Left ventricle myocardium inferior (tissue), 1 donor: ENCODE data around the gene C1orf56. TPM values are rescaled to one million over a fixed set of nuclear protein-coding genes. Genes with fewer than 3 reads are reported as not detected.

ENCODE experiments used
- DNase-seq: peaks from one replicate; pipeline ENCODE4 v3.0.0-alpha.2; 2020
- H3K27ac ChIP-seq: fragments of 200-600 bp; replicated peaks from 2 replicates; pipeline ENCODE4 v1.8.0; 2021
- H3K27me3 ChIP-seq: fragments of 200-600 bp; 2 replicates; pipeline ENCODE4 v1.8.0; 2021; ENCODE audit warnings: low read depth
- H3K36me3 ChIP-seq: fragments of 200-600 bp; 2 replicates; pipeline ENCODE4 v1.8.0; 2021
- H3K4me1 ChIP-seq: fragments of 200-600 bp; 2 replicates; pipeline ENCODE4 v1.8.0; 2021
- H3K4me3 ChIP-seq: fragments of 200-600 bp; 2 replicates; pipeline ENCODE4 v1.8.0; 2021; ENCODE audit warnings: mild to moderate bottlenecking, moderate library complexity
- H3K9me3 ChIP-seq: fragments of 200-600 bp; replicated peaks from 2 replicates; pipeline ENCODE4 v1.8.0; 2021
- intact Hi-C: fragments of 100-400 bp; cut with micrococcal nuclease; formaldehyde crosslinking; loops from one replicate; pipeline ENCODE4 v1.11.0; 2022
- total RNA-seq: library from RNA; stranded (reverse); fragmentation: NEBNext Ultra II Directional; extraction: Animal tissue kit (Norgen Biotek cat#: 25700); gene quantifications from one replicate; pipeline ENCODE4 v1.2.1, GENCODE V29; 2021
- TF ChIP-seq, protein P1 (sequence below): fragments of 200-600 bp; IDR thresholded peaks from 2 replicates; pipeline ENCODE4 v1.8.0; 2021; ENCODE audit warnings: antibody characterized with exemption, mild to moderate bottlenecking, borderline replicate concordance
- donor health status: DM: no; HTN: yes; CAD: no; lungs with severe emphysema.

The C1orf56 gene
- total RNA-seq, 1 donor from 2014 or later, result 7.1 TPM

- Histone ChIP-seq H3K27me3 (no peaks in the 10 kb centered on the region), H3K36me3 (peaks cover 31% of the 10 kb centered on the region), H3K27ac (no peak overlapping the region), H3K4me1 (peaks cover 29% of the 10 kb centered on the region), H3K4me3 (no peak overlapping the region), H3K9me3 (no peaks in the 10 kb centered on the region)
- no peak for DNase-seq
- intact Hi-C loops, result no loop called here
- TF ChIP-seq, protein P1, sequence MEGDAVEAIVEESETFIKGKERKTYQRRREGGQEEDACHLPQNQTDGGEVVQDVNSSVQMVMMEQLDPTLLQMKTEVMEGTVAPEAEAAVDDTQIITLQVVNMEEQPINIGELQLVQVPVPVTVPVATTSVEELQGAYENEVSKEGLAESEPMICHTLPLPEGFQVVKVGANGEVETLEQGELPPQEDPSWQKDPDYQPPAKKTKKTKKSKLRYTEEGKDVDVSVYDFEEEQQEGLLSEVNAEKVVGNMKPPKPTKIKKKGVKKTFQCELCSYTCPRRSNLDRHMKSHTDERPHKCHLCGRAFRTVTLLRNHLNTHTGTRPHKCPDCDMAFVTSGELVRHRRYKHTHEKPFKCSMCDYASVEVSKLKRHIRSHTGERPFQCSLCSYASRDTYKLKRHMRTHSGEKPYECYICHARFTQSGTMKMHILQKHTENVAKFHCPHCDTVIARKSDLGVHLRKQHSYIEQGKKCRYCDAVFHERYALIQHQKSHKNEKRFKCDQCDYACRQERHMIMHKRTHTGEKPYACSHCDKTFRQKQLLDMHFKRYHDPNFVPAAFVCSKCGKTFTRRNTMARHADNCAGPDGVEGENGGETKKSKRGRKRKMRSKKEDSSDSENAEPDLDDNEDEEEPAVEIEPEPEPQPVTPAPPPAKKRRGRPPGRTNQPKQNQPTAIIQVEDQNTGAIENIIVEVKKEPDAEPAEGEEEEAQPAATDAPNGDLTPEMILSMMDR, result no peak
These were observed 10.5 kb upstream of the C1orf56 start for GRCh38 chr1:151037032-151037431.

GRCh38 chr1:151039521-151039920 is 8.0 kb upstream of the C1orf56 start:
- H3K4me1 ChIP-seq, result peaks cover 24% of the 10 kb centered on the region
- TF ChIP-seq, protein P1, result no peak
- peaks cover 13% of the 10 kb centered on the region for H3K36me3 ChIP-seq
- H3K9me3 ChIP-seq, result no peaks in the 10 kb centered on the region
- no peak for DNase-seq
- intact Hi-C loops, result no loop called here
- no peak overlapping the region for H3K4me3 ChIP-seq
- no peaks in the 10 kb centered on the region for H3K27me3 ChIP-seq
- H3K27ac ChIP-seq, result no peak overlapping the region

- Histone ChIP-seq H3K27me3 (no peaks in the 10 kb centered on the region), H3K4me3 (no peak overlapping the region), H3K27ac (no peak overlapping the region), H3K4me1 (peaks cover 25% of the 10 kb centered on the region), H3K36me3 (peaks cover 4% of the 10 kb centered on the region), H3K9me3 (no peaks in the 10 kb centered on the region)
- TF ChIP-seq, protein P1, result no peak
- no peak for DNase-seq
- intact Hi-C loops, result no loop called here
These were observed 4.4 kb upstream of the C1orf56 start for GRCh38 chr1:151043163-151043562.

DNA sequence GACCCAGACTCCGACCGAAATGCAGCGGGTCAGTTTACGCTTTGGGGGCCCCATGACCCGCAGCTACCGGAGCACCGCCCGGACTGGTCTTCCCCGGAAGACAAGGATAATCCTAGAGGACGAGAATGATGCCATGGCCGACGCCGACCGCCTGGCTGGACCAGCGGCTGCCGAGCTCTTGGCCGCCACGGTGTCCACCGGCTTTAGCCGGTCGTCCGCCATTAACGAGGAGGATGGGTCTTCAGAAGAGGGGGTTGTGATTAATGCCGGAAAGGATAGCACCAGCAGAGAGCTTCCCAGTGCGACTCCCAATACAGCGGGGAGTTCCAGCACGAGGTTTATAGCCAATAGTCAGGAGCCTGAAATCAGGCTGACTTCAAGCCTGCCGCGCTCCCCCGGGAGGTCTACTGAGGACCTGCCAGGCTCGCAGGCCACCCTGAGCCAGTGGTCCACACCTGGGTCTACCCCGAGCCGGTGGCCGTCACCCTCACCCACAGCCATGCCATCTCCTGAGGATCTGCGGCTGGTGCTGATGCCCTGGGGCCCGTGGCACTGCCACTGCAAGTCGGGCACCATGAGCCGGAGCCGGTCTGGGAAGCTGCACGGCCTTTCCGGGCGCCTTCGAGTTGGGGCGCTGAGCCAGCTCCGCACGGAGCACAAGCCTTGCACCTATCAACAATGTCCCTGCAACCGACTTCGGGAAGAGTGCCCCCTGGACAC is 534 bp downstream of the C1orf56 start:
- DNase-seq, result peak; percentile 63
- intact Hi-C loops, result no loop called here
- H3K36me3 ChIP-seq, result peaks cover 18% of the 10 kb centered on the region
- H3K9me3 ChIP-seq, result no peaks in the 10 kb centered on the region
- peaks cover 51% of the 10 kb centered on the region for H3K4me1 ChIP-seq
- TF ChIP-seq, protein P1, result peak; percentile 69
- peak overlapping the region; percentile 94 for H3K27ac ChIP-seq
- no peaks in the 10 kb centered on the region for H3K27me3 ChIP-seq
- H3K4me3 ChIP-seq, result peak overlapping the region; percentile 96

- Histone ChIP-seq H3K4me1 (peaks cover 51% of the 10 kb centered on the region), H3K9me3 (no peaks in the 10 kb centered on the region), H3K36me3 (peaks cover 22% of the 10 kb centered on the region), H3K27ac (peak overlapping the region; percentile 94), H3K4me3 (peak overlapping the region; percentile 96), H3K27me3 (no peaks in the 10 kb centered on the region)
- intact Hi-C loops, result no loop called here
- TF ChIP-seq, protein P1, result peak; percentile 11
- no peak for DNase-seq
These were observed 1.1 kb downstream of the C1orf56 start for GRCh38 chr1:151048645-151049032.
